Kidney epithelial cell (primary cell): ENCODE measurements around the gene NUCKS1. TPM values are rescaled to one million over a fixed set of nuclear protein-coding genes. Genes with fewer than 3 reads are reported as not detected.

Experiments
- DNase-seq: peaks from one replicate; pipeline ENCODE4 v3.0.0-alpha.2; 2010; ENCODE audit warnings: low read depth
- H3K27me3 ChIP-seq: 2 replicates; pipeline ENCODE4 v1.6.0; 2011; ENCODE audit warnings: low read length; ENCODE audit not compliant: control insufficient read depth, insufficient read depth
- H3K36me3 ChIP-seq: 2 replicates; pipeline ENCODE4 v1.5.1; 2011; ENCODE audit warnings: low read length; ENCODE audit not compliant: control insufficient read depth, insufficient read depth
- H3K4me3 ChIP-seq: 2 replicates; pipeline ENCODE4 v1.5.1; 2011; ENCODE audit warnings: low read depth, mild to moderate bottlenecking, control low read depth, low read length
- total RNA-seq: library from RNA; depleted of rRNA; stranded (reverse); fragments of >200 nt; gene quantifications from 2 replicates; pipeline ENCODE4 v1.2.3, GENCODE V29; 2015
- TF ChIP-seq, protein P1 (sequence below): IDR thresholded peaks from 2 replicates; pipeline ENCODE4 v1.5.1; 2011; ENCODE audit warnings: mild to moderate bottlenecking, moderate library complexity, low read length, control low read depth, inconsistent platforms; ENCODE audit not compliant: insufficient read depth, poor library complexity, severe bottlenecking

Gene NUCKS1
- total RNA-seq, 1 donor from 2014 or later: 72.6 TPM

DNA sequence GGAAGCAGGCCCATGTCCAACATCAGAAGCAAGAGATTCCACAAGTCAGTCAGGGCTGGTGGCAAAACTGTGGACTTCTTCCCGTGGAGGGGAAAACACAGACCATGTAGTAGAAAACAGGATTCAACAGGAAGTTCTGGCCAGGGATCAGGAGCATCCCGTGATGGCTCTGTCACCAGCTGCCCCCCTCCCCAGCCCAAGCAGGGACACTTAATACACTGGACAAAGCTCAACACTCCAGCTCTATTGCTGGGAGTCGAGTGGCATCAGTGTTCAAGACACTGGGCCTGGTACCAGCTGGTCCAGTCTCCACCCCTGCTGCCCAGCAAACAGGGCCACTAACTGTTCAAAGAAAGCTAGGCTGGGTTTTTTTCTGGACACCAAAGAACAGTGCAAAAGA is 73.4 kb downstream of the NUCKS1 start:
- TF ChIP-seq, protein P1, sequence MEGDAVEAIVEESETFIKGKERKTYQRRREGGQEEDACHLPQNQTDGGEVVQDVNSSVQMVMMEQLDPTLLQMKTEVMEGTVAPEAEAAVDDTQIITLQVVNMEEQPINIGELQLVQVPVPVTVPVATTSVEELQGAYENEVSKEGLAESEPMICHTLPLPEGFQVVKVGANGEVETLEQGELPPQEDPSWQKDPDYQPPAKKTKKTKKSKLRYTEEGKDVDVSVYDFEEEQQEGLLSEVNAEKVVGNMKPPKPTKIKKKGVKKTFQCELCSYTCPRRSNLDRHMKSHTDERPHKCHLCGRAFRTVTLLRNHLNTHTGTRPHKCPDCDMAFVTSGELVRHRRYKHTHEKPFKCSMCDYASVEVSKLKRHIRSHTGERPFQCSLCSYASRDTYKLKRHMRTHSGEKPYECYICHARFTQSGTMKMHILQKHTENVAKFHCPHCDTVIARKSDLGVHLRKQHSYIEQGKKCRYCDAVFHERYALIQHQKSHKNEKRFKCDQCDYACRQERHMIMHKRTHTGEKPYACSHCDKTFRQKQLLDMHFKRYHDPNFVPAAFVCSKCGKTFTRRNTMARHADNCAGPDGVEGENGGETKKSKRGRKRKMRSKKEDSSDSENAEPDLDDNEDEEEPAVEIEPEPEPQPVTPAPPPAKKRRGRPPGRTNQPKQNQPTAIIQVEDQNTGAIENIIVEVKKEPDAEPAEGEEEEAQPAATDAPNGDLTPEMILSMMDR: no peak
- Histone ChIP-seq H3K4me3 (no peak overlapping the region), H3K36me3 (no peaks in the 10 kb centered on the region), H3K27me3 (no peaks in the 10 kb centered on the region)
- DNase-seq: no peak

DNA sequence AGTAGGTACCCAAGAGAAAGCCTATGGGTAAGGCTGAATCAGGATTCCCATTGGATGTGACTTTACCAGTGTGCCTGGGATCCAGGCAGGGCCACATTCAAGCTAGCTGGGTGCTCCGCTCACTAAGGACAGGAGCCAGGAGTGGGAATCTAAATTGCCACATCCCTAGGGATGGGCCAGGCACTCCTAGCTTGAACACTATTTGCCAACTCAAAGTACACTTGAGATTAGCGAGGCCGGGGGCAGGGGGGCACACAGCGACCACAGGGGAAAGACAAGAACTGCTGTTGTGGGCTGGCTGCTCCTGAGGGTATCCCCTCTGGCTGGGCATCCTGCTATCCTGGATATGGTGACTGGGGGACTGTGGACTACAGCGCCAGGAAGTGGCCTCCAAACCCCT is 74.0 kb downstream of the NUCKS1 start:
- Histone ChIP-seq H3K27me3 (no peaks in the 10 kb centered on the region), H3K4me3 (no peak overlapping the region), H3K36me3 (no peaks in the 10 kb centered on the region)
- TF ChIP-seq, protein P1: no peak
- no peak for DNase-seq

DNA sequence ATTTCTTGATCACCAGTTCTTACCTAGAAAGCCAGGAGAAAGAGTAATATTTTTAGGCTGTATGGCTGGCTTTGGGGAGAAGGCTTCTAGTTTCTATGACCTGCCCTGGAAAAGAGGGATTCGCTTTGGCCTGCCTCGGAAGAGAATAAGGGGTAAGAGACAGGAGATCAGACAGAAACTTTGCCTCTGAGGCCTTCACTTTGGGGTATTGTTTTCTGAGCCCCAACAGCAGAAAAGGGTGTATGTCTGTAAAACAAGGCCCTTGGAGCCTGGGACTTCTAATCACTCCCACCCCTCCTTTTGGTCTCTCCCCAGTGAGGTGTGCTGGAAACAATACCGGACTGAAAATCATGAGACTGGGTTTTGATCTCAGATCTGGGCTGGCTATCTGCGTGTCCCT is 74.7 kb downstream of the NUCKS1 start:
- Histone ChIP-seq H3K27me3 (no peaks in the 10 kb centered on the region), H3K36me3 (no peaks in the 10 kb centered on the region), H3K4me3 (no peak overlapping the region)
- TF ChIP-seq, protein P1: no peak
- DNase-seq: no peak

DNA sequence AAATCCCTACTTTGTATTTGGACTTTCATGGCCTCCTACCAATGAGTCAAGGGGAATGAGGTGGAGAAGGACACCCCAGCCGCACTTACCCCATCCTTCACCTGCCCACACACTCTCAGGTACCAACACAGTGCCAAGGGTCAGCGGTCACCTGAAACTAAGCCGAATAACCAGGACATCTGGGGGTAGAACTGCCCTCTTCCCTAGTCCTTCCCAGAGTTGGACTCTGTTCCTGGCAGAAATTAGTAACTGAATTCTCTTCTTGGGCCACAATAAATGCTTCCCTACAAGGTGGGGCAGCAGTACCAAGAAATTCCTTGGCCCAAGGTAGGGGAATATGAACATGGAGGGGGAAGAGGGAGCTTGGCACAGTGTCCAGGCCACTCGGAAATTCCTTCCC is 77.0 kb downstream of the NUCKS1 start:
- H3K36me3 ChIP-seq: no peaks in the 10 kb centered on the region
- TF ChIP-seq, protein P1: no peak
- H3K4me3 ChIP-seq: no peak overlapping the region
- no peaks in the 10 kb centered on the region for H3K27me3 ChIP-seq
- no peak for DNase-seq

DNA sequence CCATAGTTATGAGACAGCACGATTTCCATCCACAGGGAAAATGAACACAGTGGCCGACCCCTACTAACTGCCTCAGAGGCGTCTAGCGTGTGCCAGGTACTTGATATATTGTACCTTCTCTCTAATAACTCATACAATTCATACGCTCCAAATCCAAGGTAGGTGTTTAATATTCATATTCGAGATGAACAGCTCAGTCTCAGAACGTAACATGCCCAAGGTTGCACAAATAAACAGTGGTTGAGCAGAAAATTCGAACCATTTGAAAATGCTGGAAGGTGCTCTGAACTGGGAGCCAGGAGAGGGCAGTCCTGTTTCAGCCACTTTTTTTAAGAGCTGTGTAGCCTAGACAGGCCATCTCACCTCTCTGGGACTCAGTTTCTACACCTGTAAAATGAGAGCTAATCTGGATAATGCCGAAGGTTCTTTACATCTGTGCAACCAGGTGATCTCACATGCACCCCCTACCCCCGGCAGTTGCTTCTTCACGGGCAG is 77.5 kb downstream of the NUCKS1 start:
- no peak for DNase-seq
- no peaks in the 10 kb centered on the region for H3K36me3 ChIP-seq
- no peak overlapping the region for H3K4me3 ChIP-seq
- TF ChIP-seq, protein P1: peak; percentile 8
- H3K27me3 ChIP-seq: no peaks in the 10 kb centered on the region

DNA sequence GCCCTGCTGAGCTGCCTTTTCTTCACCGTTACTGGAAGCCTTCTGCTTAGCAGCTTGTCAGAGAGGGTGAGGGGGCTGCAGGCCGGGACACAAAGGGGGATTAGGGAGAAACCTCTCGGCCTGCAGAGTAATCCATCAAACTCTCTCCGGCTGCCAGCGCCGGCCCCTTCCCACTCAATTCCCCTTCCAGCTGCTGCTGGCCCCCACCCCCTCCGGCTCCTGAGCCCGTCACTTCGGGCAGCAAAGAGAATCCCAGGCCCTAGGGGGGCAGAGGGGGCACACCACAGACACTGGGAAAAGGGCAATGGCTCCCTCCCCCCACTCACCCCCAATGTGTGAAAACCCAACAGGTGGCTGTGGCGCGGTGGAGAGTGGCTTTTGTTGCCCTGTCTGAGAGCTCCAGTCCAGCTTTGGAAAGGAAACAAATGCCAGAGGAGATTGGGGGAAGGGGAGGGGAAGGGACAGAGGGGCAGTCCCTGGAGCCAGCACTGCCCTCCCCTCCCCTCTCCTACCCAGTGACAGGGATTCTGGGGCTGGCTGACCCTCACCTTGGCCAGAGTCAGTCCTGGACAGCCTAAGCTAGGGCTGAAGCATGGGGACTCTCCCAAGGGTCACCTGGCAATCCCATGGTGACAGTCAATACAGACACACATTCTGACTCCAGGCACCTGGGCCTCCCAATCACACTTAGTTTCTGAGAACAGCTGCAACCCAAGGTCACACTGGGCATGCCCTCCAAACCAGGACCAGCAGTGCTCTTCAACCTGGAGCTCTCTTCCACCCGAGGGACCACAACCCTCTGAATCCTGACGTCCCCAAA is 79.2 kb downstream of the NUCKS1 start:
- no peak for DNase-seq
- Histone ChIP-seq H3K27me3 (no peaks in the 10 kb centered on the region), H3K4me3 (no peak overlapping the region), H3K36me3 (no peaks in the 10 kb centered on the region)
- TF ChIP-seq, protein P1: no peak
